HG03571 (cell line): ENCODE results near the gene CRYBG3.
"Not testable (repeated sequence)": the region's sequence is repeated elsewhere in the genome, so short reads cannot be mapped to it uniquely, and the experiment has no call there.

Experiments used
- ATAC-seq: cut with Tn5 transposase; IDR thresholded peaks from one replicate; pipeline ENCODE4 v1.9.1; 2021; ENCODE audit not compliant: unreplicated experiment

CRYBG3 gene

DNA sequence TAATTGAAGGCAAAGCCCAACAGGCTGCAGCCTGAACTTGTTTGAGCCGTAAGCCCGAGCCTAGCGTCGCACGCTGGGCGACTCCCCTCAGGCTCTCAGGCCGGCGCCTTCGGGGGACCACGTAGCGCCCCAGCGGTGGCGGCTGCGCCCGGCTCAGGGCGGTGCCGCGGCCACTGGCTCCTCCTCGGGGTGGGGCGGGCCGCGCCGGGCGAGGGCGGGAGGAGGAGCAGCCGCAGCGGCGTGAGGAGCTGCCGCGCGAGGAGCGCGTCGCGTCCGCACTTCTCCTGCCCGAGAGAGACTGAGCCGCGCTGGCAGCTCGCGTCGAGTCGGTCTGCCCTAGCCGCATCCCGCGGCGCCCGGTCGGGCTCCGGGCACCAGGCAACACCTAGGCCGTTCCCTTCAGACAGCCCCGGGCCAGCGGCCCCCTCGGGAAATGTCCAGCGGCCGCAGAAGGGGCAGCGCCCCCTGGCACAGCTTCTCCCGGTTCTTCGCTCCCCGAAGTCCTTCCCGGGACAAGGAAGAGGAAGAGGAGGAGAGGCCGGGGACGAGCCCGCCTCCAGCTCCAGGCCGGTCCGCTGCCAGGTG is at the start of gene CRYBG3:
Gene CRYBG3 (plus strand): TSS at position 238 of the 585 bp plus-strand sequence. CDS start 196 bp downstream, at position 434.
- peak; percentile 99 for ATAC-seq

DNA sequence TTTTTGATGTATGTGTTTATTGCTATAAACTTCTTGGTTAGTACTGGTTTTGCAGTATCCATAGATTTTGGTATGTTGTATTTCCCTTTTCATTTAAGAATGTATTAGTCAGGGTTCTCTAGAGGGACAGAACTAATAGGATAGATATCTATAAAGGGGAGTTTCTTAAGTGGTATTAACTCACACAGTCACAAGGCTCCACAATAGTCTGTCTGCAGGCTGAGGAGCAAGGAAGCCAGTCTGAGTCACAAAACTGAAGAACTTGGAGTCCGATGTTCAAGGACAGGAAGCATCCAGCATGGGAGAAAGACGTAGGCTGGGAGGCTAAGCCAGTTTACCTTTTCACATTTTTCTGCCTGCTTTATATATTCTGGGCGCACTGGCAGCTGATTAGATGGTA is 48.9 kb upstream of the CRYBG3 start:
- no peak for ATAC-seq

DNA sequence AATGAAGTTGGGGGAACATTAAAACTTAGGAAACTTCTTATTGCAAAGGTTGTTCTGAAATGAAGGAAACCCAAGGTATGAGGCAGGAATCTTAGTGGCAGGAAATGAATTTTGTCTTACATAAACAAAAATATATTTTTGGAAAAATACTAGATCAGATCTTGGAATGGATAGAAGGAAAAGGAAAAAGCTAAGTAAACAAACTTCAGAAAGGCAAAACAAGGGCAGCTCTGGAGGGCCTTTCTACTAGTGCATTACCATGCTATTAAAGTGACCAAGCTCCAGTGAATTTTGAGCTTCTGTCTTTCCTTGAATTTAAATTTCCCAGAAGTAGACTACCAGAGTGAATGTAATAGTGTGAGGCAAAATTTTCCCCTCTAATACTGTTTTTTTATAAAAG is 43.7 kb upstream of the CRYBG3 start:
- ATAC-seq: no peak

DNA sequence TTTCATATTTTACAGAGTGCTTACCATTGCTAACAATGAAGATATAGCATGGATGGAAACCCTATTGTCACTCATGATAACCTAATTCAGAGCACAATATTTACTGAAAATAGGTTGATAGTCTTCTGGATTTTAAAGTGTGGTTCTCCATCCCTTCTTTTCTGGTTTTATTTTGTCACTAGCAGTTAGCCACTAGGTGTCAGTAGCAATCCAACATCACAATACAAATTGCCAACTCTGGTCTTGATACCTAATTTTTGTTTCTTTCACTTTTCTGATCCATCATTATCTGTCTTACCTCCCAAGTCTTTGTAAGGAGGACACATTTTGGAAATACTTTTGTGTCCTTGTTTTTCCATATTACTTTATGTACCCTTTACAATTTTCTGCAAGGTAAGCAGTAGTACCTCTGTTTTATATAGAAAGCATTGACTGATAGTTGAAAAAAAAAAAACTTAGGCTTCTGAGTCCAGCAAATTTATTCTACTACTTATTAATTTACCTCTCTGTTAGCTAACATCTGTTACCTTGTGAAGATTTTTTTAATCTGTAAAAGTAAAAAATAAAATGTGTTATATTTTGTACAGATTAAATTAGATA is 28.3 kb upstream of the CRYBG3 start:
- ATAC-seq: peak; percentile 71

DNA sequence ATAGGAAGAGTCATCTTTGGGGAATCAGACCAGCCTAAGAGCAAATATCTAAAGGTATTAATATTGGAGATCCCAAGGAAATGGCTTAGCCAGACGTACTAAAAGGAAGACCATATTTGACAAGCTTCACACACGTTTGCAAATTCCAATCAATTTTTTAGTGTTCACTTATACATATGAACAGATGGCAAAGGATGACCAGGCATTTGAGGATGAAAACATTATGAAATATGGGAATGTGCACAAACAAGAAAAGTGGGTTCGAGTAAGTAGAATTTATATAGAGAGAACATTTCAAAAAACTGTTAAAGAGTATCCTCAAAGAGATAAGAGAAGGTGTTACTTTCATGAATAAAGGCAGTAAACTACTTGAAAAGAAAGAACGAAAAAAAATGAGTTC is 25.9 kb upstream of the CRYBG3 start:
- ATAC-seq: no peak

DNA sequence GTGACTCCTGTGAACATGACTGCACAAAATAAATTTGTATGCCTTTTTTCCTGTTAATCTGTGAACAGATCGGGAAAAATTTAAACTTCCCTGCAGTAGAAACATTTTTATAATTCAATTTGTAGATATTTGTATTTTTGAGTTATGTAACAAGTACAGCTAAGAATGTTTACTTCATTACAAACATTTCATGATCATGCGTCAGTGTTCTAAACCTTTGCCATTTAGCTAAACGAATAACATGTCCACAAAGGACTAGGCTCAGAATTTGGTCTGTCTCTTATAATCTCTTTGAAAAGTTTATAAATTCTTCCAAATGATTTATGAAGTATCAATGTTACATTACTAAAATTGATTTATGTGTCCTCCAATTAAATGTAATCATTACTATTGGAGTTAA is 17.3 kb upstream of the CRYBG3 start:
- ATAC-seq: no peak

DNA sequence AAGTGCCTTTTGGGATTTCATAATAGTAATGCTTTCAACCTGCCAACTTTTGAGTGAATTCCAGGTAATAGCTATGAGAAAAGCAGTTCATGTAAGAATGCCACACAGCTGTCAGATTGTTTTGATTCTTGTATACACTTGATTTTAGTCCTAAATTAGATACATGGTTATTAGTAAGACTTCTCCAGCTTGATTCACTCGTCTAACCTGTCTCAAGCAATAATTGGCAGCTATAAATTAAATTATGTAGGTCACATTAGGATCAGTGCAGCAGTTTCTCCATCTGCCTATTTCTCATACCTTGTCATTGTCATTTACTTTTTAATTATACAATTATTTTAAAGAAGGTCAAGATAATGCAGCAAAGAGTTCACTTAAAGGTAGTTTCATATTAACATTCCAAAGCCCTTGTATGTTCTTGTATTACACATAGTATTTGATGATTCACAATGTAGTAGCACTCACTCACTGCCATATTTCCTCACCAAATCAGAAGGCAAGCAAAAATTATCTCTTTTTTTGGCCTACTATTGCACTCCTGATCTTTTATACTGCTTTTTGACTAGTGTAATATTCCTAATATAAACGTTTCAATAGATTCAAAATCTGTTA is 10.9 kb upstream of the CRYBG3 start:
- no peak for ATAC-seq

DNA sequence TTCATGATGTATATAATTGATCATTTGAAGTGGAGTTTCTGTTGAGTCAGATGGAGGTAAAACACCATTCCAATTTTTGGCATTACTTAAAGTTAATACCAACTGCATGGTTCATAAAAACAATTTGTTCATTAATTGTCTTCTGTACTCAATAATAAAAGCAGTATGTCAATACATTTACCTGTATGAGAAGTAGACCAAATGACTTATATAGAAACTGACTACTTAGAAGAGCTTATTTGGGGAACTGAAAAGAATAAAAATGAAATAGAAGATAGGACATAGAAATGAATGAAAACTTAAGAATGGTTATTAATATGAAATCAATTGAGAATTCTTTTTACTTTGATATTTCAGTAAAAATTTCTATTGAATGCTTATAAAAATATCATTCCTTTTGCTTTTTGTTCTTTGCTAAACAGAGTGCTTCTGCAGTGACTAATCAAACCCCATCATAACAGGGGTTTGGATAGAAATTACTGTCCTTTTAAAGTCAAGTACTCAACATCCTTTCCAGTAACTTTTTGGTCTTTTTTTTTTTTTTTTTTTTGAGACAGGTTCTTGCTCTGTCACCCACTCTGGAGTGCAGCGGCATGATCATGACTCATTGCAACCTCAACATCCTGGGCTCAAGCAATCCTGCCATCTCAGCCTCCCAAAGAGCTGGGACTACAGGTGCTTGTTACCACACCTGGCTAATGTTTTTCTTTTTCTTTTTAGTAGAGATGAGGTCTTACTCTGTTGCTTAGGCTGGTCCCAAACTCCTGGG is 6.5 kb upstream of the CRYBG3 start:
- no peak for ATAC-seq

DNA sequence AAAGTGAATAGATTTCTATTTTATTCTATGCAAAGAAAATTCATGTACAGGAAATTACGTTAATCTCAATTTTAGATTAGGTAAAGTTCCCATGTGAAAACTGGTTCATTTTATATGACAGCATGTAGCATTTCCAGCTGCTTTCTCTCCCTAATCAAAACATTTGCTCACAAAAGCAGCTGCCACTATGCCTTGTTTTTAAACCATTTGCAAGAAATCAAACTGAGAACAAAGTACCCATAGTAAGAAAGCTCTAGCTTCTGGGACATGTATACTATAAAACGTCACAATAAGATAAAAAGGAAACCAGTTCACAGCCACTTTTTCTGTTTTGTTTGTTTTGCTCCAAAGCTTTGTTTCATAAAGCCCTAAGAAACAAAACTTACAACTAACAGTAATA is 5.0 kb upstream of the CRYBG3 start:
- no peak for ATAC-seq

DNA sequence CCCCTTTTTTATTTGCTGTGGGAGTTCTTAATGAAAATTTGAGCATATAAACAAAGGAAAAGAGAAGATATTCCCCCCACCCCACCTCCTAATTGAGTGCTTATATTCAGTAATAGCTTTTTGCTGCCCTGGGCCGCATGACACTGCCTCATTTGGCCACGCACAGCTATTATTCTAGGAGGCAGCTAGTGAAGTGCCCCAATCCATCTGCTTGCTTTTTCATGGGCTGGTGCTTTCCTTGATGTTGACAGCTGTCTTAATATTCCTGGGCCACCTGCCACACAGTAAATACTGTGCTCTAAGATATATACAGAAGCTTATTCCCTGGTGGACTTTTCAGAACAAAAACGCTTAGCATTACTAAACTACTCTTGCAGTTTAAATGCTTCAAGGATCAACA is 3.8 kb upstream of the CRYBG3 start:
- ATAC-seq: no peak

DNA sequence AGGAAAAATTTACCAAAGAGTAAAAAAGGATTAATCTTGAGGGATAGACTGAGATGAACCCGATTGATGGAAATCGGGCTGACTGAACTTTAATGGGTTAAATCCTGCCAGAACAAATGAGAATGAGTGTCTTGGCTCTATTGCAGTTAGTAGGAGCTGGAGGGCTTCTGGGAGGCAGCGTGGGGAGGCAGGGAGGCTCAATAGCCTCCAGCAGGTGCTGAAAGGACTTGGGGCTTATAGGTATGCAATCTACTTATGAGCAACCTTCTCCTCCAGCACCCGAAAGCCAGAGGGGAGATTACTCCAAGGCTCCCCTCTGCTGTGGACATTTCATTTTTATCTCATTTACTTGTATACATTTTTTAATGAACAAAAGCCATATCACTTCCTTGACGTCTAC is 1.0 kb upstream of the CRYBG3 start:
- no peak for ATAC-seq

DNA sequence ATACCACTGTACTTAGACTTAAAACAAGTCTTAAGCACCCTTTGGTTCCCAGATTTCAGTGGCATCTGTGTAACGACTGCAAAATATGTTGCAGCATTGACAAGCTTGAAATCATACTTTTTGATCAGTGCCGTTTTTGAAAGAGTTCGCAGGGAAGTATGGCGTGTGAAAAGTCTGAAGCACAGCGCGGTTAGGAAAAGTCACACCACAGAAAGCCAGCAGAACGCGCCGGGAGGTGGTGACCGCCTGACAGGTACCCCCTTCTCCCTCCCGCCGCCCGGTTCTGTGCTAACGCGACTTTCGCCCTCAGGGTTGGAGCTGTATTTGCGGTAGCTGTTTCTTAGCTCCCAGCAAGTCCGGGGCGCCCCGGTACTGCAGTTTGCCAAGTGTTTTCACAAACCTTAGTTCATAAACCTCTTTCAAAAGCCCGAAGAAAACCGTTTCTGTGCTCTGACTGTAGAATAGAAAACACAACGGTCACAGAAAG is 481 bp upstream of the CRYBG3 start:
- peak; percentile 32 for ATAC-seq

DNA sequence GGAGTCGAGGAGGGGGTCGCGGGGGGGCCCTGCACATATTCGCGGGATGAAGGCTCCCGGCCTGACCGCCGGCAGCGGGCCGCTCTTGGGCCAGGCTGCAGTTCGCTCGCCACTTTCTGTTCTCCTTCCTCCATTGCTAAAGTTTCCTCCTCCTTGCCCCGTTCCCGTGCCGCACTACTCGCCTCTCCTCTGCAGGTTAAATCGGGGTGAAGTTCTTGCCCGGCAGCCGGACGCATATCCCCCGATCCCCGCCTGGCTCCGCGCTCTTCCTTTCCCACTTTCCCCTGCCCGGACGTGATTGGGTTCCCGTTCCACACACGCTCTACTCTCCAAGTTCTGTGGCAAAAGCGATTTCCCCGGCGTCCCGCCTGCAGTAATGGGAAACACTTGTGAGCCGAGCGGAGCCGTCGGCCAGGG is 556 bp downstream of the CRYBG3 start:
- peak; percentile 13 for ATAC-seq

DNA sequence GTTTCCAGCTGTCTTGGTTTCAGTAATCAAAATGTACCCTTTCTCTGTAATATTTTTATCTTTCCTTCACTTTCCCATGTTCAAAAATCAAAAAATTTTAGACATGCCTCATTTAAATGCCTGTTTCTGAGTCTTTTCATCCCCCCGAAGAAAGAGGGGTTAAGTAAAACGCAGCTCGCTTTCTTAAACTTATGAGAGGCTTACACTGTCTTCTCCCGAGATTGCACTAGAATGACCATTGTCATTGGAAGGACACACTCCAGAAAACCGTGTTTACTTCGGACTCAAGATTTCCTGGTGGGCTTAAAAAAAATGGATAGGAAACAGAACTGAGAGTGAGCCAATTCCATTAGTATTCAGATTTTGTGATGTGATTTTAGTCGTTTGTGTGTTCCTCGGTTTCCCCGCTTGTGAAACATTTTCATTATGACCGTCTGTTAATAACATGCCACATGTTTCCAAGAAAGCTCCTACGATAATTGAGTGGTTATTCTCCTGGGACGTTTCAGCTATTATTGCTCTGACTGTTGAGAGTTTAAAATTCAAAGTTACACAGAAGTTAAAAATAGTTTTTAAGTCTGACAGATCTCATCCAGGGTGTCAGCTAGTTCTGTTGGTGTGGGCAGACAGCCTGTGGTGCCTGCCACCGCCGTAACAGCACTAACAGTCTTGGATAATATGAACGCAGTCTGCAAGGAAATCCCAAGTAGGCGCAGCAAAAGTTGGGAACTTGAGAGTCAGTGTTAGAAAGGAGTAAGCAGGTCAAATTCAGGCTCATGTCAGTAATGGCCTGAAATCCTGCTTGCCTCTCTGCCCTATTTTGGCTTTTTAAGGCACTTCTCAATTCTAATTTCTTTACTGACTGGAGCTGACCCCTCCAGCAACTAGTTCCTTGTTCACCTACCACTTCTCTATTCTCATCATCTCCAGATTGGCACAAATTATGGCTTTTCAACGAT is 1.5 kb downstream of the CRYBG3 start:
- ATAC-seq: no peak

DNA sequence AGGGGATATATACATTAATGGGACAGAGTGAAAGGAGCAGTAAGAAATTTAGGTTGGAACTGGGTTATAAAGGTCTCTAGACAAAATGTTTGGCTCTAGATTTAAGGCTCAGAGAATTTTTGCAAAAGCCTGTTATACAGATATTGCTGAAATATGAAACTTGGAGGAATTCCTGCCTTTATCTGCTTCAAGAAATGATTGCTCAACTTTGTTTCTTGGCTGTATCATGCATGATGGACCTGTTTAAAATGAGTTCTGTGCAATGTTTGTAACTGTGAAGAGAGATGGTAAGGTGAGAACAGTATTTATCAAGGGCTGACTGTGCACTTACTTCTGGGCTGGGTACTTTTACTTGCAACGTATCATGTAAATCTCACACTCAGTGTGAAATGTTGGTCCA is 3.3 kb downstream of the CRYBG3 start:
- ATAC-seq: no peak

DNA sequence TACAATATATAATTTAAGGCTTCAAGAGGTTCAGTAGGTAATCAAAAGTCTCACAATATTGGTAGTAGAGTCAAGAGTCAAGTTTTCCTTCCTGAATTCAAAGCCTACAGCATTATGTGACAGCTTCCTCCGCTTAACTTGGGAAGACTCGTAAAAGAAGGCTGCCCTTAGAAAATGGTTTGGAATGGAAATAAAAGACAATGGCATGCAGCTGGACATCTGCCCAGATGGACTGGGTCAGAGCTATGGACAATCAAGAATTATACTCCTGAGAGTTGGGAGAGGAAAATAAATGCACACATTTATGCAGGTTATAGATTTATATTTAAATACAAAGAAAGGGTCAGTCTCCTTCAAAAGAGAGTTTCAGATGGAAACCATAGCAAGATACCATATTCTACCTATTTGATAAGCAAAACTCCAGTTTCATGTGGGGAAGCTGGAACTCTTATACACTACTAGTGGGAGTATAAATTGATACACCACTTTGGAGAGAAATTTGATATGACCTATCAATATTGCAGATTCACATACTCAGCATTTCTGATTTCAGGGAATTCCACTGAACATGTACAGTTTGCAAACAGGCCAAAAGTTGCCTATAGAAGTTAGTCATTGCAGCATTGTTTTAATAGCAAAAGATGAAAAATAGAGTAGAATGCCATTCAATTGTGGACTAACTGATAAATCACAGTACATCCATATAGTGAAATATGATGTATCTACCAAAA is 6.1 kb downstream of the CRYBG3 start:
- ATAC-seq: no peak

DNA sequence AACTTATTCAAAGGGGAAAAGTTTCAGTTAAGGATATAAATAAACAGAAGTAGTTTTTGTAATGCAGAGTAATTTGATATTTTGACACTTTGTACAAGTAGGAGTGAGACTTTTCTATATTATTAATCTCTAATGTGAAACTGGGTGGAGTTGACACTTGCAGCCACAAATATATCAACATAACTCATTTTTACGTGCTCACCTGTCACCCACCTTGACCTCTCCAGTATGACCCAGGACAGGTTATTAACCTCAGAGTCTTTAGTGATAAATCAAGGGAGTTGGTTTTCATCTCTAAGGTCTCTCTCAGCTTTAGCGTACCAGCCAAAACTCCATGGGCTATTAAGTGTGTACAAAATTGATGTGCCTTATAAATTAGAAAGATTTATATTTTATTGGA is 7.4 kb downstream of the CRYBG3 start:
- ATAC-seq: no peak

DNA sequence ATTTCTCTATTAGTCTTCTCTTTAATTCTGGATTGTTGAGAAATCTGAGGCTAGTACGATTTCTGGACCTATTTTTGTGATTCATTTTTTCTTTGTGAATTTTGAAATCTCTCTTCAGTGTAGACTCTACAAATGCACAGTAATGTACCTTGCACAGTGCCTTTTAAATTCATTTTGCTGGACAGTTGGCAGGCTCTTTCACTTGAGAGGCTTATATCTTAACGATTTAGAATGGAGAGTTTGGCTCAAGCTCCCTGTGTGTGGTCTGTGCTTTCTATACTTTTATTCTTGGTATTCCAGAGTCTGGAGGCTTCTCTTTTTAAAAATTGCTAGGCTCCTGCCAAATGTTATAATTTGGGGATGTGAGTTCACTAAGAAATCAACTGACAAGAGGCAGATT is 8.8 kb downstream of the CRYBG3 start:
- ATAC-seq: no peak

DNA sequence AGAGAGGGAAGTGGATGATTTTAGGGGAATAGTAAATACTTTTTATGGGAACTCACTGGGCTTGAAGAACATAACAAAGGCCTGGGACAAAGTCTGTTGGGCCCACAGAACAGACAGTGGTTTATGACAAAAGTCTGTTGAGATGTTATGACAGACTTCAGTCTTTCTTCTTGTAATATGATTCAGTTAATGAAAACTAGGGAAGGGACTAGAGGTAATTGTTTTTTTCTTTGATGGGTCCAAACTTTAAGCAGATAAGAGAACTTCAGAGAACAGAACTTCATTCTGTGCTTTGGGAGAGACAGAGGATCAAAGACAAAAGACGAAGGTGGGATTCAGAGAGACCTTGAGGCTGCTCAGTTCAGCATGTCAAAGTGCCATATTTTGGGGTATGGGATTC is 9.3 kb downstream of the CRYBG3 start:
- no peak for ATAC-seq

DNA sequence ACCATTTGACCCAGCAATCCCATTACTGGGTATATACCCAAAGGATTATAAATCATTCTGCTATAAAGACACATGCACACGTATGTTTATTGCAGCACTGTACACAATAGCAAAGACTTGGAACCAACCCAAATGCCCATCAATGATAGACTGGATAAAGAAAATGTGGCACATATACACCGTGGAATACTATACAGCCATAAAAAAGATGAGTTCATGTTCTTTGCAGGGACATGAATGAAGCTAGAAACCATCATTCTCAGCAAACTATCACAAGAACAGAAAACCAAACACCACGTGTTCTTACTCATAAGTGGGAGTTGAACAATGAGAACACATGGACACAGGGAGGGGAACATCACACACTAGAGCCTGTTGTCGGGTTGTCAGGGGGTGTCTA is 11.4 kb downstream of the CRYBG3 start:
- ATAC-seq: not testable (repeated sequence)
